Endometrial microvascular endothelial cells (primary cell): ENCODE results near the gene CACNA1G. TPM values are rescaled to one million over a fixed set of nuclear protein-coding genes. Genes with fewer than 3 reads are reported as not detected.

Experiments used
- in situ Hi-C: cut with HindIII; loops from 2 replicates; pipeline ENCODE4 v1.10.0; 2017; ENCODE audit warnings: low sequenced_read_pairs, low pct_unique_long_range_greater_than_20kb; ENCODE audit errors: inconsistent ontology term
- total RNA-seq: library from RNA; depleted of rRNA; stranded (reverse); fragments of >200 nt; gene quantifications from one replicate; pipeline ENCODE4 v1.2.3, GENCODE V29; 2015; ENCODE audit errors: inconsistent ontology term

The CACNA1G gene
- total RNA-seq, 1 donor from 2014 or later: not detected

- in situ Hi-C loops: no loop called here
Measured at GRCh38 chr17:50561746-50562141, 1.2 kb downstream of the CACNA1G start.

- in situ Hi-C loops: no loop called here
Measured at GRCh38 chr17:50562242-50563091, 2.0 kb downstream of the CACNA1G start.

- in situ Hi-C loops: no loop called here
Measured at GRCh38 chr17:50563092-50563511, 2.6 kb downstream of the CACNA1G start.

GRCh38 chr17:50564916-50565315 lies 4.4 kb downstream of the CACNA1G start:
- in situ Hi-C loops: no loop called here

- in situ Hi-C loops: no loop called here
Measured at GRCh38 chr17:50565402-50566350, 5.2 kb downstream of the CACNA1G start.

GRCh38 chr17:50566886-50567285 lies 6.4 kb downstream of the CACNA1G start:
- in situ Hi-C loops: no loop called here

- in situ Hi-C loops: no loop called here
Measured at GRCh38 chr17:50568659-50569058, 8.1 kb downstream of the CACNA1G start.

GRCh38 chr17:50569592-50569991 lies 9.1 kb downstream of the CACNA1G start:
- in situ Hi-C loops: no loop called here

- in situ Hi-C loops: no loop called here
Measured at GRCh38 chr17:50570032-50570431, 9.5 kb downstream of the CACNA1G start.

GRCh38 chr17:50570528-50570927 lies 10.0 kb downstream of the CACNA1G start:
- in situ Hi-C loops: no loop called here

- in situ Hi-C loops: no loop called here
Measured at GRCh38 chr17:50571681-50572080, 11.2 kb downstream of the CACNA1G start.

- in situ Hi-C loops: no loop called here
Measured at GRCh38 chr17:50572541-50572940, 12.0 kb downstream of the CACNA1G start.

GRCh38 chr17:50573866-50574611 lies 13.5 kb downstream of the CACNA1G start:
- in situ Hi-C loops: no loop called here

GRCh38 chr17:50575581-50576210 lies 15.2 kb downstream of the CACNA1G start:
- in situ Hi-C loops: no loop called here

GRCh38 chr17:50576864-50577263 lies 16.3 kb downstream of the CACNA1G start:
- in situ Hi-C loops: no loop called here

GRCh38 chr17:50577451-50577954 lies 17.0 kb downstream of the CACNA1G start:
- in situ Hi-C loops: no loop called here

- in situ Hi-C loops: no loop called here
Measured at GRCh38 chr17:50578173-50578572, 17.7 kb downstream of the CACNA1G start.

- in situ Hi-C loops: no loop called here
Measured at GRCh38 chr17:50579399-50579798, 18.9 kb downstream of the CACNA1G start.
